GM13976 (cell line): ENCODE measurements around the gene CDH23.

ENCODE experiments used
- DNase-seq: peaks from one replicate; pipeline ENCODE4 v3.0.0; 2012; ENCODE audit warnings: low spot score
- CTCF ChIP-seq: IDR thresholded peaks from 2 replicates; pipeline ENCODE4 v1.5.1; 2012; ENCODE audit warnings: borderline replicate concordance, mild to moderate bottlenecking; ENCODE audit not compliant: insufficient read depth; ENCODE audit errors: extremely low read depth, missing control alignments, control extremely low read depth
- in situ Hi-C: fragments of 300-500 bp; cut with MboI; formaldehyde crosslinking; loops from one replicate; pipeline ENCODE4 v1.12.0; 2022; ENCODE audit warnings: low sequenced_read_pairs, mixed read lengths, inconsistent platforms; ENCODE audit not compliant: unreplicated experiment

Gene CDH23

GRCh38 chr10:71657604-71658466 lies 261.1 kb downstream of the CDH23 start:
- no peak for TF ChIP-seq CTCF
- in situ Hi-C loops: no loop called here
- no peak for DNase-seq

- TF ChIP-seq CTCF: no peak
- DNase-seq: no peak
- in situ Hi-C loops: no loop called here
Measured at GRCh38 chr10:71658467-71658745, 261.7 kb downstream of the CDH23 start.

- no peak for TF ChIP-seq CTCF
- in situ Hi-C loops: no loop called here
- DNase-seq: no peak
Measured at GRCh38 chr10:71659111-71659634, 262.5 kb downstream of the CDH23 start.

GRCh38 chr10:71659737-71660136 lies 263.0 kb downstream of the CDH23 start:
- DNase-seq: no peak
- no peak for TF ChIP-seq CTCF
- in situ Hi-C loops: no loop called here

- no peak for TF ChIP-seq CTCF
- in situ Hi-C loops: no loop called here
- no peak for DNase-seq
Measured at GRCh38 chr10:71660313-71660712, 263.6 kb downstream of the CDH23 start.

GRCh38 chr10:71661060-71661622 lies 264.4 kb downstream of the CDH23 start:
- in situ Hi-C loops: no loop called here
- no peak for DNase-seq
- TF ChIP-seq CTCF: no peak
